GM21723 (cell line): ENCODE data around the gene KRT9.
"Not testable (repeated sequence)": the region's sequence is repeated elsewhere in the genome, so short reads cannot be mapped to it uniquely, and the experiment has no call there.

Source experiments
- ATAC-seq: cut with Tn5 transposase; IDR thresholded peaks from one replicate; pipeline ENCODE4 v1.9.1; 2021; ENCODE audit warnings: mild to moderate bottlenecking, moderate library complexity; ENCODE audit not compliant: unreplicated experiment

KRT9 gene

DNA sequence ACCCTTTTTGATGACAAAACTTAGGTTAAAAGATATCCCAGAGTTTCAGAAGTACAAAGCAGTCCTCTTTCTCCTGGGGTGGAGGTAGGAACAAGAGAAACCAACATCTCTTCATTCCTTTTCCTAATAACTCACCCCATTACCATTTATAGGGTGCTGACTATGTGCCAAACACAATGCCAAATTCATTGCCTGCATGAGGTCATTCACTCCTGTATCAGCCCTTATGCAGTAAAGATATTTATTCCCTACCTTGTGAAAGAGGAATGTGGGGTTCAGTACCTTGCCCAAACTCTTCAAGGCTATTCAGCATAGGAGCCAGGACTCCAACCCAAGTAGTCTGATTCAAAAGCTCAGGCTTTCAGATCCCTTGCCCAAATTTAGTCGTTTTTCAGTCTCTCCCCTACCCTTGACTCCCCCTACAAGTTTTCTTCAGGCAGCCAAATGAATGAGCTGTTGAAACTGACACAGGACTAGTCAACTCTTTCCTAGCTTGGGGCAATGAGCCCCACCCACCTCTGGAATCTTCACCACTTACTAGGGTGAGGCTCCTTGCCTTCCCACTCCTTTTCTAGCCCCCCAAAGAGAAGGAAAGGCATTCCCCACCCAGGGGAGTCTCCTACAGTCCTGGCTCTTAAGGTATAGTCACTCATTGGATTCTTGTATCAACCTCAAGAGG lies 9.0 kb upstream of the KRT9 start:
- ATAC-seq = no peak

- ATAC-seq = no peak
These were observed 8.4 kb upstream of the KRT9 start for GRCh38 chr17:41580244-41580575.

DNA sequence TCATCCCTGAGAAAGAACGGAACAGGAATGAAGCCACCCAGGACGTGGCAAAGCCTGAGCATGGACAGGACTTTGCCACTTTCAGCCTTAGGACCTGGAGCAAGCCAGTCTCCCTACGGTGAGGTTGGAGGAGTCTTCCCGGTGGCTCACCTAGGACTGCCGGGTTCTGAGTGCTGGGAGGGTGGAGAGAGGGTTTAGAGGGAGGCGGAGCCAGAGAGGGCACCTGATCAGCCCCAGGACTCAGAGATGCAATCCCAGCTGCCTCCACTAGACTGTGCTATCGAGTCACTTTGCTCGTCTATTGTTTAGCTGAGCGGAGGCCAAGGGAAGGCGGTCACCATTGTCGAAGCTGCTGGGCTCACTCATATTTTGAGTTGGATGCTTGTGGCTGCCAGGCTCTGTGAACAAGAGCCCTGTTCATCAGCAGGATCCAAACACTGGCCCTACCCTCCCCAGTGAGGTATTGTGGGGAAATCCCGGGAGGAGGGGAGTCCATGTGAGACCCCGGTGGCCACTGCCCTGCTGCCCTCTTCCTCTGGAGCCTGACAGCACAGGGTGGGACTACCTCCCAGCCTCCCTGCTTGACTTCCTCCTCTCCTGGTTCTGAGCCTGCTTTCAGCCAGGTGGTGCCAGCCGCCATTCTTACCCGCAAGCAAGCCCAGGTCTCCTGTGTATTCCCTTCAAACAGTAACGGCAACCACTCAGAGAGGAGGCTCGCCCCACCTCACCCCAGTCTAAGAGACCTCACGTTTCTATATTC lies 7.8 kb upstream of the KRT9 start:
- ATAC-seq = no peak

- ATAC-seq = no peak
These were observed 7.1 kb upstream of the KRT9 start for GRCh38 chr17:41578971-41579370.

GRCh38 chr17:41578538-41578937 lies 6.7 kb upstream of the KRT9 start:
- no peak for ATAC-seq

GRCh38 chr17:41576740-41577139 lies 4.9 kb upstream of the KRT9 start:
- not testable (repeated sequence) for ATAC-seq

DNA sequence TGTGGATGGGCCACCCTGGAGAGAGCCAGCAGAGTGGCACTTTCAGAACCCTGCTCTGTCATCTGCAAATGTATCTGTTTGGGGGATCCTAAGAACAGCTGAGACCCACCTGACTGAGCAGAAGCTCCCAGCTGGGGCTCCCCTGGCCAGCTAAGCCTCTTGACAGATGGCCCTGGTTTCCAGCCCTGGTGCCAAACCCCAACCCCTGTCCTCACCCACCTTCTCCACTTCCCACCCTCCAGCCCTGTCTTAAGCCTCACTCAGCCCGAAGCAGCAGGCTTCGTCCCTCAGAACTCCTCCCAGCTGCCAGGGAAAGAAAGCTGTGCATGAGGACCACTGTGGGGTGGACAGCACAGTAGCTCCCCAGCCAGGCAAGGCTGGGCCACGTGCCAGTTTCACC lies 3.5 kb upstream of the KRT9 start:
- no peak for ATAC-seq

- no peak for ATAC-seq
These were observed 4.5 kb downstream of the KRT9 start for GRCh38 chr17:41567317-41567716.

DNA sequence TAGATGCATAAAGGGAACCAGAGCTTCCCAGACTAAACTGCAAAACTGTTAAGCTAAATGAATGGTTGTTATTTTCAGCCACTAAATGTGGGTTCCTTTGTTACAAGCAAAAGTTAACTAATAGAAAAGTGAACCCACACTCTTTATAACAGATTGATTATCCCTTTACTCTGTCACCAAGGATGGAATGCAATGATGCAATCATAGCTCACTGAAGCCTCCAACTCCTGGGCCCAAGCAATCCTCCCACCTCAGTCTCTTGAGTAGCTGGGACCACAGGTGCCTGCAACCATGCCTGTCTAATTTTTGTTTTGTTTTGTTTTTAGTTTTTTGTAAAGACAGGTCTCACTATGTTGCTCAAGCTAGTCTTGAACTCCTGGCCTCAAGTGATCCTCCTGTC lies 6.5 kb downstream of the KRT9 start:
- ATAC-seq = no peak

DNA sequence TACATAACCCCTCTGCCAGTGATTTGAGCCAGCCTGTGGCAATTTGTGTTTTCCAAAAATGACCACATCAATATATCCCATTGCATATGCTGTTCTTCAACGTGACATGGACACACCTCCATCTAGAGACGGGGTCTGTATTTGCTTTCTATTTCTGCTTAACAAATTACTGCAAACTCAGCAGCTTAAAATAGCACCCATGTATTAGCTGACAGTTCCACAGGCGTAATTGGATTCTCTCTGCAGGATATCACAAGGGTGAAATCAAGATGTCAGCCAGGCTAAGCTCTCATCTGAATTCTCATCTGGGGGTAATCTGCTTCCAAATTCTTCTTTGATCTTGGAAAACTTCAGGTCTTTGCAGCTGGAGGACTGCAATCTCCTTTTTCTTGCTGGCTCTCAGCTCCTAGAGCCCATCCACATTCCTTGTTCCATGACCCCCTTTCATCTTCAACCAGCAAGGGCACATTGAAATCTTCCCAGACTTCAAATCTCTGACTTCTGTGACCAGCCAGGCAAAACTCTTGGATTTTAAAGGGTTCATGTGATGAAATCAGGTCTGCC lies 8.2 kb downstream of the KRT9 start:
- ATAC-seq = no peak

DNA sequence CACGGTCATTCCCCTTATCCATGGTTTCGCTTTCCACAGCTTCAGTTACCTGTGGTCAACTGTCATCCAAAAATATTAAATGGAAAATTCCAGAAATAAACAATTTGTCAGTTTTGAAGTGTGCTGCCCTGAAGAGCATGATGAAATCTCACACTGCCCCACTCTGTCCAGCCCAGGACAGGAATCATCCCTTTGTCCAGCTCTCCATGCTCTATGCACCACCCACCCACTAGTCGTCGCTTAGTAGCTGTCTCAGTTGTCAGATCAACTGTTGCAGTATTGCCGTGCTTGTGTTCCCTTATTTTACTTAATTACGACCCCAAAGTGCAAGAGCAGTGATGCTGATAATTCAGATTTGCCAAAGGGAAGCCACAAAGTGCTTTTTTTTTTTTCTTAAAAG lies 10.3 kb downstream of the KRT9 start:
- ATAC-seq = no peak

GRCh38 chr17:41559548-41559947 lies 12.3 kb downstream of the KRT9 start:
- no peak for ATAC-seq

GRCh38 chr17:41556931-41557330 lies 14.9 kb downstream of the KRT9 start:
- no peak for ATAC-seq

DNA sequence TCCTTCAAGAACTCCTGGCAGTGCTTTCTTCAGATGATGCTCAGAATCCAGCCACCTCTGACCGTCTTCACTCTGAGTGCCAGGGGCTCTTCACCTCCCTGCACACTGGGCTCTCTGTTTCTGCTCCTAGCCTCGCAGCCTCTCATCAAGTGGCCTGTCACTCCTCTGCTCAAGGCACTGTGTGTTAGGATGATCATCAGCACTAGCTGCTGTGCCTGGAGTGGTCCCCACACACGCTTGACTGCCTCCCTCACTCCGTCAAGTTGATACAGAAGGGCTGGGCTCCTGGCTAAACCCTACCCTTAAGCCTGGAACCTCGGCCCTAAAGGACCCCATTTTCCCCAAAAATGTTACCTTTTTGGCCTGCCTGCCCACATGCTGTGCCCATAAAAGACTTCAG lies 15.6 kb downstream of the KRT9 start:
- ATAC-seq = no peak

DNA sequence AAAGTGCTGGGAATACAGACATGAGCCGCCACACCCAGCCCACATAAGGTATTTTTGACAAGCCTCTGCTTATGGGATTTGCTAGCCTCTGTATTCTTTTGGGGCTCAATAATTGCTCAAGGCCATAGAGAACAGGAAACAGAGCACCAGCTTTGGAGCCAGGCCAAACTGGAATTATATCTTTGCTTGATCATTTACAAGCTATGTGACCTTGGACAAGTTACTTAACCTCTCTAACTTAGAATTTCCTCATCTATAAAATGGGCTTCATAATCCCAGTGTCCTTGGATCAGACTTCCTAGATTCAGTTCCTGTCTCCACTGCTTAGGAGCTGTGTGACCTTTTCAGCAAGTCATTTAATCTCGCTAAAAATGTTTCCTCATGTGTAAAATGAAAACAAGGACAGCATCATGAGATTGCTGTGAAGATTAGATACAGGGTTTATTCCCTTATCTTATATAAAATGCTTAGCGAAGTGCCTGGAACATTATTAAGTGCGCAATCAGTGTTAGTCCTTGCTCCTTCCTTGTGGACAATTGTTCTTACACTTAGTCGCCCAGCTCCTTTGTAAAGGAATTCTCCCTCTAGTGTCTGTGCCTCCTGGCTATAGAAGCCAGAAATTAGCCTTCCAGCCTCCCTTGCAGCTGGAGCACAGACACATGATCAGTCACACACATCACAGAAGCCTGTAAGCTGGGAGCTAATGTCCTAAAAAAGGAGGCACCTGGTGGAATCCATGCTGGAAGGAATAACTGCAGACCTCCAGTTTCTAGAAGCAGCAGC lies 16.6 kb downstream of the KRT9 start:
- no peak for ATAC-seq

- ATAC-seq = no peak
These were observed 17.7 kb downstream of the KRT9 start for GRCh38 chr17:41553987-41554680.

GRCh38 chr17:41553176-41553575 lies 18.7 kb downstream of the KRT9 start:
- no peak for ATAC-seq

DNA sequence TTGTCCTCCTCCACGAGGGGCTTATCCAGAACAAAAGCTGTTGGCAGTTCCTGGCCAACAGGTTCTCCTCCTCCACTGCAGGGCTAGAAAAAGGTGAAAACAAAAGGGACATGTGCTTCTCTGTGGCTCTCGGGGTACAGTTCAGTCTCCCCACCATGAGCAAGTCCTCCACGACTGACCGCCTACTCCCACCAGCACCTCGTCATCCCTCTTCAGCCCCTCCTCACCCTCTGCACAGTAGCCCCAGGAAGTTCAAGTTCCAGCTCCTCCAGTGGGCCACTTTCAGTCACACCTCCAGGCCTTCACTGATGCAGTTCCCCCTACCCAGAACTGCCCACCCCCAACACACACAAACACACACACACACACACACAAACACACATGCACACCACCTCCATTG lies 19.4 kb downstream of the KRT9 start:
- ATAC-seq = no peak

GRCh38 chr17:41551365-41551764 lies 20.5 kb downstream of the KRT9 start:
- no peak for ATAC-seq

DNA sequence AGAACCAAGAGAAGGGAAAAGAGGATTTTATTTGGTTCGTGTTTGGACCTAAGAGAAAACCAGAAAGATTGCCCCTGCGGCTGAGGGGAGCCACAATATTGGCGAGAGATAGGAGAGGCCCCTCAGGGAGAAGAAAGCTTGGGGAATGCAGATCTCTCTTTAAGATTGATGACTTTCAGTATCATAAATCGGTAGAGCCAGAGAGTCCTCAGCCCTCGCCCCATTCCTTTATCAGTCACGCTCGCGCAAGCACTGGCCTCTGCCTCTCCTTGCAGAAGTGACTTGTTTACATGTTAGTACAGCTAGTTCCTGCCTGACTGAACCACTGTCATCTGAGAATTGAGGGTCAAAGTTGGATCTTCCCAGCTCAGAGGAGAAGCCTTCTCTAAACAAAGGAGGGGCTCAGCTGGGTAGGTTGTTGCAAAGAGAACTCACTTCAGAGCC lies 22.2 kb downstream of the KRT9 start:
- no peak for ATAC-seq
